CD14-positive monocyte (primary cell): ENCODE data around the gene CDH9. TPM values are rescaled to one million over a fixed set of nuclear protein-coding genes. Genes with fewer than 3 reads are reported as not detected.

Experiments used
- DNase-seq, 3 donors: peaks; one replicate each; pipeline ENCODE4 v3.0.0-alpha.2; 2011 to 2022
- H2AFZ ChIP-seq: 2 replicates; pipeline ENCODE4 v1.6.0; 2012; ENCODE audit warnings: mild to moderate bottlenecking, low read depth, low read length, inconsistent platforms; ENCODE audit not compliant: insufficient read depth, poor library complexity, severe bottlenecking
- H3K27ac ChIP-seq, 2 donors: 1 replicate in 1 of 2; 2 replicates in 1 of 2; pipeline ENCODE4 v1.5.1; 2012 to 2013; ENCODE audit warnings: low read length in 2 of 2, control low read depth in 1 of 2, inconsistent platforms in 1 of 2, low read depth in 1 of 2, mild to moderate bottlenecking in 1 of 2
- H3K27me3 ChIP-seq, 2 donors: one replicate each; pipeline versions ENCODE4 v1.6.0 to v1.6.1; 2011 to 2013; ENCODE audit warnings: low read length in 2 of 2; ENCODE audit not compliant: control insufficient read depth in 2 of 2, insufficient read depth in 2 of 2
- H3K36me3 ChIP-seq, 2 donors: replicated peaks in 1 of 2; 1 replicate in 1 of 2; 2 replicates in 1 of 2; pipeline versions ENCODE4 v1.5.1 to v1.6.1; 2012 to 2013; ENCODE audit warnings: low read length in 2 of 2, control low read depth in 1 of 2, inconsistent platforms in 1 of 2, mild to moderate bottlenecking in 1 of 2; ENCODE audit not compliant: insufficient read depth in 2 of 2, control insufficient read depth in 1 of 2
- H3K4me1 ChIP-seq, 2 donors: 1 replicate in 1 of 2; 2 replicates in 1 of 2; pipeline versions ENCODE4 v1.5.1 to v1.6.1; 2012 to 2013; ENCODE audit warnings: low read length in 2 of 2, control low read depth in 1 of 2, inconsistent platforms in 1 of 2, mild to moderate bottlenecking in 1 of 2, moderate library complexity in 1 of 2; ENCODE audit not compliant: insufficient read depth in 2 of 2, control insufficient read depth in 1 of 2
- H3K4me2 ChIP-seq: replicated peaks from 2 replicates; pipeline ENCODE3; 2012; ENCODE audit warnings: low read length, moderate library complexity, mild to moderate bottlenecking; ENCODE audit not compliant: poor library complexity, severe bottlenecking; ENCODE audit errors: extremely low read depth
- H3K4me3 ChIP-seq, 3 experiments: fragments of 200-600 bp in 1 of 3; sonication (generic) in 1 of 3; replicated peaks in 1 of 3; 1 replicate in 2 of 3; 2 replicates in 1 of 3; pipeline ENCODE4 v1.5.1; 2011 to 2013; ENCODE audit warnings: low read length in 3 of 3, mild to moderate bottlenecking in 3 of 3, control low read depth in 2 of 3, low read depth in 2 of 3, inconsistent platforms in 1 of 3, moderate library complexity in 1 of 3
- H3K79me2 ChIP-seq: 2 replicates; pipeline ENCODE4 v1.6.0; 2012; ENCODE audit warnings: mild to moderate bottlenecking, control low read depth, inconsistent platforms, low read length, moderate library complexity; ENCODE audit not compliant: insufficient read depth
- H3K9ac ChIP-seq: 2 replicates; pipeline ENCODE4 v1.6.0; 2017; ENCODE audit warnings: low read length, mild to moderate bottlenecking; ENCODE audit not compliant: insufficient read depth, poor library complexity, severe bottlenecking
- H3K9me3 ChIP-seq, 2 donors: replicated peaks in 1 of 2; 1 replicate in 1 of 2; 2 replicates in 1 of 2; pipeline versions ENCODE4 v1.5.1 to v1.6.1; 2012 to 2013; ENCODE audit warnings: low read length in 2 of 2, control low read depth in 1 of 2; ENCODE audit not compliant: control insufficient read depth in 1 of 2, insufficient read depth in 1 of 2
- H4K20me1 ChIP-seq: 2 replicates; pipeline ENCODE4 v1.6.0; 2012; ENCODE audit warnings: mild to moderate bottlenecking, low read length, control low read depth, moderate library complexity; ENCODE audit not compliant: insufficient read depth
- H3K27ac Mint-ChIP-seq, 7 donors: one replicate each; pipeline ENCODE4 v1.8.0; 2020; ENCODE audit warnings: mild to moderate bottlenecking in 7 of 7, mixed read lengths in 7 of 7, moderate library complexity in 6 of 7, inconsistent platforms in 2 of 7
- H3K27me3 Mint-ChIP-seq, 3 donors: one replicate each; pipeline ENCODE4 v1.8.0; 2021 to 2022; ENCODE audit warnings: low read depth in 3 of 3, mild to moderate bottlenecking in 3 of 3, mixed read lengths in 3 of 3, moderate library complexity in 3 of 3, inconsistent platforms in 1 of 3
- H3K36me3 Mint-ChIP-seq, 2 donors: one replicate each; pipeline ENCODE4 v1.8.0; 2020; ENCODE audit warnings: mixed read lengths in 2 of 2, inconsistent platforms in 1 of 2, mild to moderate bottlenecking in 1 of 2
- H3K4me1 Mint-ChIP-seq: one replicate; pipeline ENCODE4 v1.8.0; 2020; ENCODE audit warnings: mild to moderate bottlenecking, mixed read lengths
- H3K4me3 Mint-ChIP-seq, 2 donors: one replicate each; pipeline ENCODE4 v1.8.0; 2020; ENCODE audit warnings: mild to moderate bottlenecking in 2 of 2, mixed read lengths in 2 of 2, moderate library complexity in 1 of 2
- H3K9me3 Mint-ChIP-seq, 7 donors: one replicate each; pipeline ENCODE4 v1.8.0; 2020 to 2022; ENCODE audit warnings: mixed read lengths in 7 of 7, mild to moderate bottlenecking in 6 of 7, moderate library complexity in 6 of 7, inconsistent platforms in 2 of 7
- CTCF ChIP-seq: fragments of 200-600 bp; IDR thresholded peaks from one replicate; pipeline ENCODE4 v1.8.0; 2022; ENCODE audit warnings: antibody characterized with exemption, mild to moderate bottlenecking
- WGBS: methylation state at CpG from one replicate; pipeline ENCODE4 v1.1.5; 2013; ENCODE audit warnings: missing lambda C conversion rate; ENCODE audit not compliant: insufficient coverage; 5-methylcytosine and 5-hydroxymethylcytosine counted together
- intact Hi-C, 2 donors: fragments of 100-400 bp; cut with micrococcal nuclease; formaldehyde crosslinking; loops; one replicate each; pipeline versions ENCODE4 v1.15.0 to v1.15.1; 2023
- polyA plus RNA-seq, 3 donors: library from polyadenylated mRNA; depleted of rRNA in 1 of 3; unstranded in 2 of 3; stranded (reverse) in 1 of 3; fragments of 300-500 nt in 2 of 3; fragments of >200 nt in 1 of 3; fragmentation: Illumina TruSeq in 2 of 3; gene quantifications; 1 replicate in 2 of 3; 2 replicates in 1 of 3; pipeline ENCODE4 v1.2.3, GENCODE V29; 2012 to 2021

The CDH9 gene
- polyA plus RNA-seq, 3 donors: not detected

GRCh38 chr5:27041372-27041771 is 3.0 kb upstream of the CDH9 start:
- intact Hi-C loops: no loop called here
- no peaks in the 10 kb centered on the region for H3K36me3 Mint-ChIP-seq
- TF ChIP-seq CTCF: no peak
- Histone ChIP-seq H3K36me3 (no peaks in the 10 kb centered on the region), H2AFZ (no peak overlapping the region), H4K20me1 (no peaks in the 10 kb centered on the region), H3K4me3 (no peak overlapping the region), H3K27ac (no peak overlapping the region), H3K79me2 (no peaks in the 10 kb centered on the region), H3K9me3 (peaks cover 0 to 3% of the 10 kb centered on the region in 2 donors), H3K27me3 (no peaks in the 10 kb centered on the region), H3K9ac (no peak overlapping the region), H3K4me2 (no peak overlapping the region), H3K4me1 (no peaks in the 10 kb centered on the region)
- no peak for DNase-seq
- H3K9me3 Mint-ChIP-seq: peaks cover 0 to 4% (median 0%) of the 10 kb centered on the region in 7 donors
- H3K27ac Mint-ChIP-seq: no peak overlapping the region
- WGBS: no CpG with 5 or more reads among the region's 1 CpG
- H3K4me3 Mint-ChIP-seq: no peak overlapping the region
- no peaks in the 10 kb centered on the region for H3K4me1 Mint-ChIP-seq
- no peaks in the 10 kb centered on the region for H3K27me3 Mint-ChIP-seq

- Mint-ChIP-seq H3K36me3 (no peaks in the 10 kb centered on the region), H3K27ac (no peak overlapping the region), H3K4me1 (peaks cover 2% of the 10 kb centered on the region), H3K27me3 (no peaks in the 10 kb centered on the region), H3K4me3 (no peak overlapping the region), H3K9me3 (peaks cover 0 to 4% (median 3%) of the 10 kb centered on the region in 7 donors)
- H4K20me1 ChIP-seq: no peaks in the 10 kb centered on the region
- no peak overlapping the region for H3K9ac ChIP-seq
- H3K27ac ChIP-seq: no peak overlapping the region
- no peak overlapping the region for H3K4me2 ChIP-seq
- no peak overlapping the region for H2AFZ ChIP-seq
- H3K4me3 ChIP-seq: no peak overlapping the region
- H3K4me1 ChIP-seq: no peaks in the 10 kb centered on the region
- no peak for DNase-seq
- H3K79me2 ChIP-seq: no peaks in the 10 kb centered on the region
- H3K36me3 ChIP-seq: no peaks in the 10 kb centered on the region
- no peaks in the 10 kb centered on the region for H3K27me3 ChIP-seq
- peaks cover 0 to 3% of the 10 kb centered on the region in 2 donors for H3K9me3 ChIP-seq
- no CpG with 5 or more reads among the region's 1 CpG for WGBS
- TF ChIP-seq CTCF: no peak
- intact Hi-C loops: no loop called here
These were observed 3.8 kb downstream of the CDH9 start for GRCh38 chr5:27034565-27034964.
